HG03521 (cell line): Measurements from ENCODE around the gene ZC3H12A.

ENCODE experiments used
- ATAC-seq: cut with Tn5 transposase; IDR thresholded peaks from one replicate; pipeline ENCODE4 v1.9.1; 2021; ENCODE audit warnings: mild to moderate bottlenecking, moderate library complexity; ENCODE audit not compliant: unreplicated experiment

The ZC3H12A gene

DNA sequence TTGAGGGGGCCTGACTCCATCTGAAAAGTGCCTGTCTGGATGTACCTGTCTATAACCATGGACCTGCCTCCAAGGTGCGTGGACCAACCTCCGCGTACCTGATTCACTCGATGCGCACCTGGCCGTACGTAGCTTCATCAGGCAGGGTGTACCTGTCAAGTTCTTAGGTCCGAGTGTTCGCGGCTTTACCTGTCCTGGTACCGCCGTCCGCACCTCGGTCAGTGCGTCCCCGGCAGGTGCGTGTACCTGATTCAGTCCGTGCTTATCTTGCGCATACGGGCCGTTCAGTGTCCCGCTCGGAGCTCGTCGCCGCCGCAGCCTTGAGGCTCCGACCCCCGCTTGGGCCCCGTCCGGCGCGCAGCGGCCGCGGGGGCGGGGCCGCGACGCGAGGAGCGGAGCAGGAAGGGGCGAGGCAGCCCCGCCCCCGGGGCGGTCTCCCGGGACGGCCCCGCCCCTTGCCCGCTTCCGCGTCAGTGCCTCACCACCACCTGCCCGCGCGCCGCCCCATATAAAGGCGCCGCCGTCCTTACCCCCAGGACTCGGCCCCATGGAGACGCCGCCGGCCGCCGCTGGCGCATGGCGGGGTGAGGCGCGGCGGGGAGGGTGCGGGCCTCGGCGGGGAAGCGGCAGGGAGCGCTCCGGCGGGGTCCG, at the start of gene ZC3H12A:
Gene ZC3H12A, plus strand, starts transcription at position 535 of the 651 bp plus-strand sequence. CDS start 917 bp downstream, outside the sequence.
- peak; percentile 63 for ATAC-seq

DNA sequence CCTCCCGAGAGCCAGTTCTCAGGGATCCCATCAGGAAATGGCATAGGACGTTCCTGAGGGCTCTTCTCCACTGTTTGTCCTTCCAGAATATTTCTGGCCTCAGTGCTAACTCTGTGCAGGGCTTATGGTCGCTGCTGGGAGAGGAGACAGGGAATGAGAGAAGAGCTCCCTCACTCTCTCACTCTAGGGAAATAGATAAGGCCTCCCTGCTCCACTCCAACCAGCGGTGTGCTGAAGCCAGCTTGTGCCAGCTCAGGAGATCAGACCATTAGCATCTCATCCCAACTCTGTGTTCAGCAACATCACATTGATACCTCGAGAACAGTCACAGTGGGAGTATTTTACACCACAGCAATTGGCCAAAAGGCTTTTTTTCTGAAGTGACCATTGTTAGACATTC, 49.2 kb upstream of the ZC3H12A start:
- ATAC-seq, result no peak

DNA sequence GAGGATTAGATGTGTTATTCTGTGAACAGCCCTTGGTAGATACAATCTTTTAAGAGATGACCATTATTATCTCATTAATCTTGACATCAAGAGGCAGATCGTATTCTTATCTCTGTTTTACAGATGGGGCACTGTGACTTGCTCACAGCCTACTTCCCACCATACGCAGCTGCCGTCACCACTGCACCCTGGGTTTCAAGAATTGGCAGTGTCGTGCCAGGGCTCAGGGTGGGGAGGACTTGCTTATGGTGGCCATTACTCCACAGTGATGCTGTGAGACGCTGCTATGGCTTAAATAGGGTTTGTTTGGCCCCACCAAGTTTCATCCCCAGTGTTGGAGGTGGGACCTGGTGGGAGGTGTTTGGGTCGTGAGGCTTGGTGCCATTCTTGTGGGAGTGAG, 45.4 kb upstream of the ZC3H12A start:
- no peak for ATAC-seq

DNA sequence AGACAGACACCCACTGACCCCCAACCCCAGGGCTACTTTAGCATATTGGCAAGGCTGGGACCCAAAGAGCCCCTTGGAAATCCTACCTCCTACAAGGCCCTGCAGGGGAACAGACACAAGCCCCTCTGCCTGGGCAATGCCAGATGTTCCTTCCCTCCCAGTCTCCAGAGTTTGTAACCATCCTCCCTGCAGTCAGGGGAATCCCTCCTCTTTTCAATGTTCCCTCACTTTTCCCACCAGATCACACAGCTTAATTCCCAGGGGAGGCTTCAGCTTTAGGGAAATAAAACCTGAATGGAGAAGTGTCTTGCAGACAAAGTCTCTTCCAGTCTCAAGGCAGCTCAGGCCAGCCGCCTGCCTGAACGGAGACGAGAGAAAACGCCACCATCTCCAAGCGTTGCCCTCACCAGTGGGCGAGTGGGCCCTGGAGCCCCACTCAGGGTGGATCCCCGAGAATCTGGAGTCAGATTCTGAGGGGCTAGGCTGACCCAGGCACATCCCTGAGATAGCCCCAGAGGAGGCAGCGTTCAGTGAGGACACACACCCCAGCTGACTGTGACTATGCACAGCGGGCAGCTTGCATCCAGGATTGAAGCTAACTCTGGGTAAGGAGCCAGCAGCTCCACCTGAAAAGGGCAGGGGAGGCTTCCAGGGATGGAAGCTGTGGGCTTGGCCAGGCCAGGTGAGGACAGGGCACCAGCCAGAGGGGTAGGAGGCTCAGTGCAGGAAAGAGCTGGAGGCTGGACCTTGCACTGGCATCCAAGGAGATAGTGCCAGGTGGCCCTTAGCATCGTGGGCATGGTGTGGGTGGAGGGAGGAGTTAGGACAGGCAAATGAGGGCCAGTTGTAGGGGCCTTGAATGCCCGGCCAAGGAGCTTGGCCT, 44.0 kb upstream of the ZC3H12A start:
- no peak for ATAC-seq

DNA sequence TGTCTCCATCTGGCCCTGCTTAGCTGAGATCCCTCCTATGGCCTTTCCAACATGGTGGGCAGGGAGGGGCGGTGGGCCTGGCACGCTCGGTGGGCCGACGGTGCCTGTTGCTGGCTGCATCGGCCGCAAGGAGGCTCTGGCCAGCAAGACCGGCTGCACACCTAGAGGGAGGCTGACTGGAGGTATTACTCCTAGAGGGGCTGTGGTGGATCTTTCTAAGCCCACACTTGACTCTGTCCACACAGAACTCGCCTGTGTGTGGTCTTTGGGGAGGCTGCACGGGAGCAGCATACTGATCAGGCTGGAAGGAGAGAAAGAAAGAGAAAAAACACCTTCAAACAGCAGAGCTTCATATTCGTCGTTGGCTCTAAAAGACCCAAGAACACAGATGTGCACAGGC, 41.7 kb upstream of the ZC3H12A start:
- no peak for ATAC-seq

DNA sequence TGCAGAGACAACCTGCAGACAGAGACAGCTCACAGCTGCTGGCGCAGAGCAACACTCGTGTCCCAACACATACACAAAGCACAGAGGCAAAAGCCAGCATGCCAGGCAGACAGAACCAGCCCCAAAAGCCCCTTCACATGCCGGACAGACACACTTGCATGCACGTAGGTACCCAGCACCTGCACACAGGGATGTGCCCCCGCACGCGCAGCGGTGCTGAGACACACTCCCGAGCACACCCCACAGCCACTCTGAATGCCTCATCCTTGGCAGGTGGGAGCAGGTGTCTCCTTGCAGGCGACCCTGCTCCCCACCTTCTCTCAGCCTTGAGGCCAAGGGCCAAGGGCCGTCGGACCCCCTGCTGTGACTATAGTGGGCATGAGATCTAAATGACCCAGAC, 41.2 kb upstream of the ZC3H12A start:
- no peak for ATAC-seq

DNA sequence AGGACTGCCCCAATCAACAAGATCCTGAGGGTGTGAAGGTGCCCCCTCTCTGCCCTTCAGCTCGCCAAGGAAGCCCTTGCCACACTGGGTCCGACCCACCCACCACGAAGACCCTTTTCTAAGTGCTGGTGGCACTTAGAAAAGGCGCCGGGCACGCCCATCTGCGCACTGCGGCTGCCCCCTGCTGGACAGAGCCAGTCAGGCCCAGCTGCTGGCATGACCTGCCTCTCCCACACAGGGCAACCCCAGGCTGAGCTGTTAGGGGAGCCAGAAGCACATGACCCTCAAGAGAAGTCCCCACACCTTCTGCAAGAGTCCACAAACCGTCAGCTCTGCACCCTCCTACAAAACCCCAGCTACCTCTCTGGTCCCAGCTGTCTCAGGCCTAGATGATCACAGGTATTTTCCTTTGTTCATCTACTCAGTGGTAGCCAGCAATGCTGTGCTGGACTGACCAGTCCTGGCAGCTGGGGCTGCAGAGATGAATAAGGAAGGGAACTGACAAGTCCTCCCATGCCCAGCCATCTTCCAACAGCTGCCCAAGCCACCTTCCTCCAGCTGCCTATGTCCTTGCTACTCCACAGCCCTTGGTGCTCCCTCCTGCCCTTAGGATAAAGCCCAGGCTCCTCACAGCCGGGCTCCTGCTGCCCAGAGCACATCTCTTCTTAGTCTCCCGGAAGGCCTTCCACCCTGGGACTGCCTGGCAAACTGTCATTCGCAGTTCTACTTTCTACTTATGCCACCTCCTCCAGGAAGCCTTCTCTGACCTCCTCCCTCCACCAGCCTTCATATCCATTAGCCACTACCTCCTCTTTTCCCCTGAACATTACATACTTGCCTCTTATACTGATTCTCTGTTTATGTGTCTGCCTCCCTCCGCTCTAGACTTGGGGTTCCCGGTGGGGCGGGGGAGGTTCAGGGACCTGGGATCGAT, 39.8 kb upstream of the ZC3H12A start:
- ATAC-seq, result no peak

DNA sequence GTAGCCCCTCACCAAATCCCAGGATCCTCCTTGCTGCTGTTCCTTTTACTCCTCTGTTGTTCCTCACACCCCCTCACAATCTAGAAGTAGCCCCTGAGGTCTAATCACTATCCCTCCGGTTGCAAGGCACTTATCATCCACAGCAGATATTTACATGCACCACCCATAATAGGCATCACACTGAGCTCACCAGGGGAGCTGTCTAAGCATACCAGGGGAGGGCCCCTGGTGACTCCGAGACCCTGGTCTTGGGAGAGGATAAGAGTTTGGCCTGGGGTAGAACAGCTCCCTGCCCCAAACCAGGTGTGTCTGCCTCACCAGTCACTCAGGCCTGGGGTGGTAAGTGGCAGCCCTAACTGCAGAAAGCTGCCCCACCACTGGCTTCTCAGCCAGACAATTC, 37.3 kb upstream of the ZC3H12A start:
- no peak for ATAC-seq

DNA sequence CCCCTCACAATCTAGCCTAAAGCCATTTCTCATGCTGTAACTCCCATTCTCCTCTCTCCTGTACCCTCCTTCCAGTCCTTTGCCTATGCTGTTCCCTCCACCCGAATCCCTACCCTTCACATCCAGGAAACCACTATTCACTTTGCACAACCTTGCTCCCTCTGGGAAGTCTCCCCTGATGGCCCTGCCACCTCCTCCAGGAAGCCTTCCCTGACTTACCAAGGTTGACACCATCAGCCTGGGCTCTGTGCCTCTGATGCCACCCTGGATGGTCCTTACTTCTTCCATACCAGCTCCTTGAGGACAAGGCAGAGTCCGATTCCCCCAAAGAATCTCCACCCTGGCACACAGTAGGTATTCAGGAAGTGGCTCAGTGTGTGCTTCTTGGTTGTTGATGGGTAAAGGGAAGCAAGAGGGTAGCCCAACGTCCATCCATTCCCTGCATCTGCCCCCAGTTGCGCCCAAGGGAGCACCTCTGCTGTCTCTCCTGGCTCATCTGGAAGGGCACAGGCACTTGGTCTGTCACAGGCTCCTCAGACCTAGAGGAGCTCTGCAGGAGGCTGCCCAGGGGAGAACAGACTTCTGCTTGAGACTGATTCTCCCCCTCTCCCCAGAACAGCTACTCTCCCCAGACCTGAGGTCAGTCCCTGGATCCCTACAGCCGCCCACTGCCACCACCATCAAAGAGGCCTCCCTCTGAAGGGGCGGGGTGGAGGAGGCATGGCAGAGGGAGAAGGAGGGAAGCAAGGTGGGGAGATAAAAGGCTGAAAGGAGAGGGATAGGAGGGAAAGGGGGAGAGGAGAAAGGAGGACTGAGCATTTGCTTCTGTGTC, 36.1 kb upstream of the ZC3H12A start:
- ATAC-seq, result no peak

DNA sequence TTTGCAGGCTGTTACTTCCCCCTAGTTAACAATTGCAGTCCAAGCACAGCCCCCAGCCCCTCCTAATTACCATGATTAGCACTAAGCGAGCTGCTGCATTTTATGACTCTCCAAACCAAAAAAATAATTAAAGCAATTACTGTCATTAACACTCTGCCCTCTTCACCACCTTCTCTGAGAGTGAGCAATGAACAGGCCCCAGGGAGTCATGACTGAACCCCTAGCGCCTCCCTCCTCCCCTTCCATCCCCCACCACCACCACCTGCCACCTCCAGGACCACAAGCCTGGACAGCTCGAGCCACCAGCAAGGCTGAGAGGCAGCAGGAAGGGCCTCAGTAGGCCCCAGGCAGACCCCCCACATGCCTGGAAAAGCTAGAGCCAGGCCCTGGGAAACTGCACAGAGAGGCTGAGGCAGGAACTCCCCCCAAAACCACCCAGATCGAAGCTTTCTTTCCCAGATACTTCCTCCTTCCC, 35.5 kb upstream of the ZC3H12A start:
- no peak for ATAC-seq

DNA sequence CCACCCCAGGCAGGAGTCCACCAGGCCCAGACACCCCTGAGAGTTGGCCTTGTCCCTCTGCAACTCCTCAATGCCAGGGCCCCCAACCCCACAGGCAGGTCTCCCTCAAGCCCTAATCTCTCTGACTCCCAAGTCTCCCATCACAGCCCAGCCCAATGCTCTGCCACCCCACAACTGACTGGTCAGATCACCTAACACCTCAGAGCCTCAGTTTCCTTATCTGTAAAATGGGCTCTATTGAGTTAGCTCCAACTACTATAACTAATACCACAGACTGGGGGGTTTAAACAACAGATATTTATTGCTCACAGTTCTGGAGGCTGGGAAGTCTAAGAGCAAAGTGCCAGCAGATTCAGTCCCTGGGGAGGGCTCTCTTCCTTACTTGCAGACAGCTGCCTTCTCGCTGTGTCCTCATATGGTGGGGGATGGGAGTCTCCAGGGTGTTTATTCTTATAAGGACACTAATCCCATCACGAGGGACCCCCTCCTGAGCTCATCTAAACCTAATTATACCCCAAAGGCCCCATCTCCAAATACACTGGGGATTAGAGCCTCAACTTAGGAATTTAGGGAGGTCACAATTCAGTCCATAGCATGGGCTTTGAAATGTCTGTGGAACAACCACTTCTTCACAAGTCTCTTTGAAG, 34.9 kb upstream of the ZC3H12A start:
- ATAC-seq, result no peak

DNA sequence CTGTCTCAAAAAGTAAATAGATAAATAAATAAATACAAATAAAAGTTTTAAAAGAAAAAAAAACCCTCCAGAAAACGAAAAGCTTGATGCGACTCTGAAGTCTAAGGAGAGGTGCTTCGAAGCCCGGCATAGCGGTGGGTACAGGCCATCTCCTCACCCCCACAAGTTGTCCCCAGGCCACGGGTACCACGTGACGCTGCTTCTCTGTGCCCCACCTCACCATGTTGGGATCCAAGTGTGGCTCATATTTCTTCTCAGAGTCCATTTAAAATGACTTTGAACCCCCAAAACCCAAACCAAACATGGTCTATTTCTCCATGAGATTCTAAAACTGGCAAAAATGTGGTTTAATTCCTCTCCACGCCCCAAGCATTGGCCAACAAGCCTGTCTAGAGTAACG, 32.9 kb upstream of the ZC3H12A start:
- no peak for ATAC-seq

DNA sequence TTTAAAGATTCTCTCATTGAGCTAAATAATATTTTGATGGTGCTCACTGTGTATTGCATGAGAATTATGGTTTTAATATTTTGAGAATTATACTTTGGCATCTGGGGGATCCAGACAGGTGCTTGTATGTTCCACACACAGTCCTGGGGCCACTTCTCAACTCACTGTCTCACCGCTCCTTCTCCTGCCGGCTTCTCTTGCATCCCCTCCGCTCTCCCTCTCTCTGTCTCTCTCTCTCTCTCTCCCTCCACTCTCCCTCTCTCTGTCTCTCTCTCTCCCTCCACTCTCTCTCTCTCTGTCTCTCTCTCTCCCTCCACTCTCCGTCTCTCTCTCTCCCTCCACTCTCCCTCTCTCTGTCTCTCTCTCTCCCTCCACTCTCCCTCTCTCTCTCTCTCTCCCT, 32.2 kb upstream of the ZC3H12A start:
- ATAC-seq, result no peak

DNA sequence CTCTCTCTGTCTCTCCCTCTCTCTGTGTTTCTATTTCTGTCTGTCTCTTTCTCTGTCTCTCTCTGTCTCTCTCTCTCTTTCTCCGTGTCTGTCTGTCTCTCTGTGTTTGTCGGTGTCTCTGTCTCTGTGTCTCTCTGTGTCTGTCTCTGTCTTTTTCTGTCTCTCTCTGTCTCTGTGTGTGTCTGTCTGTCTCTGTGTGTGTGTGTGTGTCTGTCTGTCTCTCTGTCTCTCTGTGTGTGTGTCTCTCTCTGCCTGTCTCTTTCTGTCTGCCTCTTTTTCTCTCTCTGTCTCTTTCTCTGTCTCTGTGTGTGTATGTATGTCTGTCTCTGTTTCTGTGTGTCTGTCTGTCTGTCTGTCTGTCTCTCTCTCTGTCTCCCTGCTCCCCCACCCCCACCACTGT, 31.7 kb upstream of the ZC3H12A start:
- no peak for ATAC-seq

DNA sequence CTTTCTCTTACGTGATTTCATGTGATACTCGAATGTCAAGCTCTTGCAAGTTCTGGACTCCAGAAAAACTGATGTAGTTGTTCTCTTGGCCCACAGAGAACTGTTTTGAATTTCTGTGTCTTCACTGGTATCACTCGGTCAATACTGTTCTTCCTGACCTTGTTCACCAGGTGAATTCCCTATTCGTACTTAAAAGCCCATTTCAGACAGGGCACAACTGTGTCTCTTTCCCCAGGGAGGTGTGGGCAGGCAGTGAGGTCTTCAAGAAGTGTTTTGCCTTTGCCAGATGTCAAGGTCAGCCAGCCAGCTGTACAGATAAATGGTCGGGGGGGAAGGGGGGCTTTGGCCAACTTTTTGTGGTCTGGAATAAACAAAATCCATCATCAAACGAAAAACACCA, 27.5 kb upstream of the ZC3H12A start:
- ATAC-seq, result no peak

DNA sequence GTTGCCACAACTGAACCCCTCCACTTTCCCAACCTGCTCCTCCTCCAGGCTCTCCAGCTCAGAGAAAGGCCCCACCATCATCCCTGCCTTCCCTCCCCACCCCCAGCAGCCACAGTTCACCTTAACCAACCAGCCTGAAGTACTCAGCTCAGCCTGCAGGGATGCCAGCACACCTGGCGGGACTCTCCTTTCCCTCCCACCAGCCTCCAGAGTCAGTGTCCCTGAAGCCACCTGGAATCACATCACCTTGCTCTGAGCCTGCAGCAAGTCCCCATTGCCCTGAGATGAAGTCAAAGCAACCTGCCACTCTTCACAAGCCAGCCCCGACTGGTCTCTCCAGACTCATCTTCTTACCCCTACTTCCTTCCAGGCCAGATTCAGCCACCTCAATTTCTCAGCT, 26.2 kb upstream of the ZC3H12A start:
- ATAC-seq, result no peak

DNA sequence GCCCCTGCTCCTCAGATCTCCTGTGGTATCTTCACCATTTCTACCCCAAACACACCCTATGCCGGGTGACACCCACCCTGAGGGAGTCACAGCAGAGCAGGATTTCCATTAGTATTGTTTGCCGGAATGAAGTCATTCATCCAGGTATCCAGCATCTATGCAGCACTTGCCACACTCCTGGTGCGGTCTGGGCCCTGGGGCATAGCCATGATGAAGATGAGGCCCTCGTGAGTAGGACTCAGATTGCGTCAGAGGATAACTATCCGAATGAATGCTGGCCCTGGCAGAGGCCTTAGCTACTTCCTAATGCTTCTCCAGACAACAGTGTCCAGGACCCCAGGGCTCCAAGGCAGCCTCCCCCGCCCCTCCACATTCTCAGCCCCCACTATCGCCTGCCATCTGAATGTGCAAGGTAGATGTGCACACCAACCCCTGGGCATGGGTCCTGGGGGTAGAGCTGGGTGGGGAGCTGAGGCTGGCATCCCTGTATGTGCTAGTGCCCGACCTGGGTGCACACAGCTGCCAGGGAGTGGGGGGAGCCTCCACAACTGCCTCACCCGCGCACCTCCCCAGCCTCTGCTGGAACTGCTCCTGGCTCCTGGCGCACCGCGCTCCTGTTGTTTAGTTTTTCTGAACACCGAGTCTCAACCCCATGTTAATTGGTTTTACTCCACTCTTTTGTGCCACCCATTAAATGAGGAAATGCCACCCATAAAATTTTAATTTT, 25.5 kb upstream of the ZC3H12A start:
- no peak for ATAC-seq

DNA sequence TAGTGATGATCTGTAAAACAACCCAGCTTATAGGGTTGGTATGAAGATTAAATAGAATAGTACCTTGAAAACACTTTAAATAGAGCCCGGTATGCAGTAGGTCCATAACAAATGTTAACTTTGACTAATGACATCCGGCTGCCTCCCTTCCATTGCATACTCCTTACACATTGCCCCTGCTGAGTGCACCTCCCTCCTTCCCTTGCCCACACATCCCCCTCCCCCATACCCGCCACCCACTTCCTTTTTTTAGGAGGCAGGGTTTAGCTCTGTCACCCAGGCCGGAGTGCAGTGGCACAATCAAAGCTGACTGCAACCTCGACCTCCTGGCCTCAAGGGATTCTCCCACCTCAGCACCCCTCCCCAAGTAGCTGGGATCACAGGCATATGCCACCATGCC, 24.4 kb upstream of the ZC3H12A start:
- no peak for ATAC-seq

DNA sequence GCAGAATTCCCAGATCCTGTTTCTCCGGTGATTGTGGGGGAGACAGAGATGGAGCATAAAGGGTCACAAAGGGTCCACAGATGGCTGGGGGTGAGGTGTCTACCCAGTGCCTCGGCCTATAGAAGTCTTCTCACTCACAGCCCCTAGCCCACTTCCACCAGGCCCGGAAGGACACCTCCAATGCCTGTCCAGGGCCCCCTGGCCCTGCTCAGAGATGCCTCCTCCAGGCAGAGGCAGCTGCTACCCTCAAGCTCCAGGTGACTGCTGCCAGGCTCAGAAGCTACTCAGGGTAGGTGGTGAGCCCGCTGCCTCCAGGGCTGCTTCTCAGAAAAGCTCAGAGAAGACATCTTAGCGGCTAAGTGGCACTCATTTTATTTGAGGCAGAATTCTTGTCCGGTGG, 22.0 kb upstream of the ZC3H12A start:
- no peak for ATAC-seq
